BJ (cell line): ENCODE measurements around the gene PDE4C. TPM values are rescaled to one million over a fixed set of nuclear protein-coding genes. Genes with fewer than 3 reads are reported as not detected.

Source experiments
- CTCF ChIA-PET: fragments of 350-600 bp; formaldehyde crosslinking; extraction: SDS; loops from one replicate; lab custom pipeline; 2021; ENCODE audit warnings: antibody characterized with exemption, inconsistent platforms; lab: Yijun Ruan, JAX
- POLR2A ChIA-PET: fragments of 300-600 bp; sonication (Branson Sonifier 250); formaldehyde crosslinking; extraction: SDS; loops from one replicate; lab custom pipeline; 2021; ENCODE audit warnings: antibody characterized with exemption; lab: Charles Lee
- DNase-seq: peaks from one replicate; pipeline ENCODE4 v3.0.0-alpha.2; 2011; ENCODE audit warnings: low read depth
- H3K27me3 ChIP-seq: 2 replicates; pipeline ENCODE4 v1.6.0; 2011; ENCODE audit warnings: low read length; ENCODE audit not compliant: control insufficient read depth, insufficient read depth
- H3K36me3 ChIP-seq: 2 replicates; pipeline ENCODE4 v1.5.1; 2011; ENCODE audit warnings: low read length; ENCODE audit not compliant: control insufficient read depth, insufficient read depth
- H3K4me3 ChIP-seq: 2 replicates; pipeline ENCODE4 v1.5.1; 2011; ENCODE audit warnings: low read depth, mild to moderate bottlenecking, control low read depth, low read length
- CTCF ChIP-seq: IDR thresholded peaks from 2 replicates; pipeline ENCODE4 v1.5.1; 2011; ENCODE audit warnings: low read depth, mild to moderate bottlenecking, control low read depth, inconsistent platforms, low read length, moderate library complexity; ENCODE audit not compliant: insufficient read depth
- polyA plus RNA-seq: library from polyadenylated mRNA; depleted of rRNA; stranded (reverse); fragments of >200 nt; gene quantifications from 2 replicates; pipeline ENCODE4 v1.2.3, GENCODE V29; 2011

Gene PDE4C
- polyA plus RNA-seq, 1 experiment: 0.06 TPM

DNA sequence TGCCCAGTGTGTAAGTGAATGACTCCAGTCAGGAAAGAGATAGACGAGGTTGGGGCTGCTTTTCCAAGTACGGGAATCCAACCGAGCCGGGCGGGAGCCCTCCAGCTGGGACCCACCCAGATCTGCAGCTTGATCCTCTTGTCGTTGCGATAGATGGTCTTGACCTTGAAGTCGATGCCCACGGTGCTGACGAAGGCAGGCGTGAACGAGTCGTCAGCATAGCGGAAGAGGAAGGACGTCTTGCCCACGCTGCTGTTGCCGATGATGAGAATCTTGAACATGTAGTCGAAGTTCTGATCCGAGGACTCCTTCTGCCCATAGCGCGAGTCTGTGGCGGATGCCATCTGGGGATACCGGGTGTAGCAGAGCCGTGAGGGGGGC is 23.9 kb downstream of the PDE4C start:
- DNase-seq: no peak
- ChIA-PET POLR2A (no interaction called here), CTCF (interaction anchor here (0.6 to 12.0 kb wide), 4 partner anchors 47 to 246 kb away, joined by 3 to 109 read pairs (median 4); a partner anchor contains a TSS)
- TF ChIP-seq CTCF: no peak
- no peak overlapping the region for H3K4me3 ChIP-seq
- H3K27me3 ChIP-seq: no peaks in the 10 kb centered on the region
- H3K36me3 ChIP-seq: peaks cover 15% of the 10 kb centered on the region

DNA sequence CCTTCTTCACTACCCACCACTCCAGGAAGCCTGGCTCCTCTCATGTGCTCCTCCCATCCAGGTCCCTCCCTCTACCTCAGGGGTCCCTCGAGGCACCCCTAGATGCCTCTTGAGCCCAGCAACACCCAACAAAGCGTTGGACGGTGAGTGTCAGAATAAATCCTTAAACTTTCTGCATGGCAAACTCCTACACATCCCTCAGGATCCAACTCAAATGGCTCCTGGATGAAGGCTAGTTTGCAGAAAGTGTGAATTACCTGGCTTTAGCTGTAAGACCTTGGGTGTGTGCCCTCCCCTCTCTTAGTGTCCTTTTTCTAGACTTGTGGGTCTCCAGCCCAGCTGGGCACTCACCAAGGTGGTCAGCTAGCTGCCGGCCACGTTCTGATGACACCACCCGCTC is 27.9 kb downstream of the PDE4C start:
- H3K36me3 ChIP-seq: peaks cover 21% of the 10 kb centered on the region
- no peak for TF ChIP-seq CTCF
- CTCF ChIA-PET: interaction anchor here (12.0 kb wide), 1 partner anchor 55 kb away, joined by 109 read pairs; a partner anchor contains a TSS

DNA sequence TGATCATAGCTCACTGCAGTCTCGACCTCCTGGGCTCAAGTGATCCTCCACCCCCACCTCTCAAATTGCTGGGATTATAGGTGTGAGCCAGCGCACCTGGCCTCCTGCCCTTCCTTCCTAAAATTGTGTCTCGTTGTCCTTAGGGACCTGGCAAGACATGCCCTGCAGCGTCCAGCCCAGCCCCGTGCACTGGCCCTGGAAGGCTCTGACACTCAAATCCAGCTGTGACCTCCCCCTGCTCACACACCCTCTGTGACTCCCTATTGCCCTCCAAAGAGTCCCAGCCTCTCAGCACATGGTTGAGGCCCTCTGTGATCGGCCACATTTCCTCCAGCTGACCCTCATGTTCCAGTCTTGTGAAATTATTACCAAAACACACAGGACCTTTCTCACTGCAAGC is 28.3 kb downstream of the PDE4C start:
- H3K36me3 ChIP-seq: peaks cover 21% of the 10 kb centered on the region
- DNase-seq: no peak
- H3K27me3 ChIP-seq: no peaks in the 10 kb centered on the region
- H3K4me3 ChIP-seq: no peak overlapping the region
- POLR2A ChIA-PET: no interaction called here
- CTCF ChIA-PET: interaction anchor here (12.0 kb wide), 1 partner anchor 55 kb away, joined by 109 read pairs; a partner anchor contains a TSS
- no peak for TF ChIP-seq CTCF

More for the DNA sequence above, 27.9 kb downstream of the PDE4C start:
- no peak overlapping the region for H3K4me3 ChIP-seq
- no peak for DNase-seq
- no peaks in the 10 kb centered on the region for H3K27me3 ChIP-seq
- POLR2A ChIA-PET: no interaction called here

- ChIA-PET CTCF (interaction anchor here (1.4 kb wide), 1 partner anchor 55 kb away, joined by 3 read pairs; no protein-coding TSS in a partner anchor), POLR2A (no interaction called here)
- DNase-seq: no peak
- no peak for TF ChIP-seq CTCF
- peaks cover 21% of the 10 kb centered on the region for H3K36me3 ChIP-seq
- H3K27me3 ChIP-seq: no peaks in the 10 kb centered on the region
- H3K4me3 ChIP-seq: no peak overlapping the region
Measured at GRCh38 chr19:18197306-18197705, 28.9 kb downstream of the PDE4C start.

DNA sequence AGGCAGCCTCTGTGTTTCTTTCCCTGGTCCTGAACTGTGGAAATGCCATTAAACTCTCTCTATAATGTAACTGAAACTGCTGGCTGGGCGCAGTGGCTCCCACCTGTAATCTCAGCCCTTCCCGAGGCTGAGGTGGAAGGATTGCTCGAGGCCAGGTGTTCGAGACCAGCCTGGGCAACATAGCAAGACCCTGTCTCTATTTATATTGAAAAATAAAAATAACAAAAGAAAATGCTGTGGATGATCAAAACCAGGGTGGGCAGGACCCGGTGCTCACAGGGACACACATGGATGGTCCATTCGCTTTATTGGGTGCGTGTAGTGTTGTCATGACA is 29.8 kb downstream of the PDE4C start:
- POLR2A ChIA-PET: no interaction called here
- no peak overlapping the region for H3K4me3 ChIP-seq
- CTCF ChIA-PET: interaction anchor here (1.4 kb wide), 1 partner anchor 55 kb away, joined by 3 read pairs; no protein-coding TSS in a partner anchor

More for the DNA sequence above, 29.8 kb downstream of the PDE4C start:
- H3K36me3 ChIP-seq: peaks cover 21% of the 10 kb centered on the region
- H3K27me3 ChIP-seq: no peaks in the 10 kb centered on the region
- no peak for TF ChIP-seq CTCF
- no peak for DNase-seq
